Measurements from ENCODE around the gene ITM2B.
A peak's percentile ranks its signal among the peaks of the same experiment; 100 is the strongest.

Gene ITM2B

DNA sequence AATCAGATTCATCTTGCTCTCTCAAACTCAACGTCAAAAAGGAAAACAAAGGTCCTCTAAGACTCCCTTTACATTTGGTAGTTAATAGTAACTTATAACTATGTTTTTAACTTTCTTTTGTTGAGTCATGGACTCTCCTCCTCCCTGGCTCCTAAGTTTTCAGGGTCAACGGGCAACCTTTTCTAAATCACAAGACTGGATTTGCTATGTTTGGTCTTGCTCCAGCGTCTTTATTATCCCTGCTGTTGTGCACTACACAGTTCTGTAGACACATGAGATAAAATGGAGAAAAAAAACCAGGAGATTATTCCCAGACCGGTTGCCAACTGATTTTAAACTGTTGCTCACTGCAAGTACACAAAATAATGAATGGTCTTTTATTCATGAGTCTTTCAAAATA, 1.9 kb upstream of the ITM2B start:
- DNase-seq (ENCODE audit: low read depth), result no peak
- H3K4me3 ChIP-seq (ENCODE audit: low read depth, low read length), result no peak overlapping the region
- TF ChIP-seq, protein P1, sequence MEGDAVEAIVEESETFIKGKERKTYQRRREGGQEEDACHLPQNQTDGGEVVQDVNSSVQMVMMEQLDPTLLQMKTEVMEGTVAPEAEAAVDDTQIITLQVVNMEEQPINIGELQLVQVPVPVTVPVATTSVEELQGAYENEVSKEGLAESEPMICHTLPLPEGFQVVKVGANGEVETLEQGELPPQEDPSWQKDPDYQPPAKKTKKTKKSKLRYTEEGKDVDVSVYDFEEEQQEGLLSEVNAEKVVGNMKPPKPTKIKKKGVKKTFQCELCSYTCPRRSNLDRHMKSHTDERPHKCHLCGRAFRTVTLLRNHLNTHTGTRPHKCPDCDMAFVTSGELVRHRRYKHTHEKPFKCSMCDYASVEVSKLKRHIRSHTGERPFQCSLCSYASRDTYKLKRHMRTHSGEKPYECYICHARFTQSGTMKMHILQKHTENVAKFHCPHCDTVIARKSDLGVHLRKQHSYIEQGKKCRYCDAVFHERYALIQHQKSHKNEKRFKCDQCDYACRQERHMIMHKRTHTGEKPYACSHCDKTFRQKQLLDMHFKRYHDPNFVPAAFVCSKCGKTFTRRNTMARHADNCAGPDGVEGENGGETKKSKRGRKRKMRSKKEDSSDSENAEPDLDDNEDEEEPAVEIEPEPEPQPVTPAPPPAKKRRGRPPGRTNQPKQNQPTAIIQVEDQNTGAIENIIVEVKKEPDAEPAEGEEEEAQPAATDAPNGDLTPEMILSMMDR (IDR thresholded peaks at IDR 0.05; ENCODE audit: low read depth, low read length), result no peak
- no peak for TF ChIP-seq POLR2A (IDR thresholded peaks at IDR 0.05; ENCODE audit: extremely low read depth, insufficient read length)
- TF ChIP-seq MYC (IDR thresholded peaks at IDR 0.05; ENCODE audit: low read depth, low read length), result no peak
- TF ChIP-seq, protein P2, sequence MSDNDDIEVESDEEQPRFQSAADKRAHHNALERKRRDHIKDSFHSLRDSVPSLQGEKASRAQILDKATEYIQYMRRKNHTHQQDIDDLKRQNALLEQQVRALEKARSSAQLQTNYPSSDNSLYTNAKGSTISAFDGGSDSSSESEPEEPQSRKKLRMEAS (IDR thresholded peaks at IDR 0.05; ENCODE audit: low read depth, low read length), result no peak

DNA sequence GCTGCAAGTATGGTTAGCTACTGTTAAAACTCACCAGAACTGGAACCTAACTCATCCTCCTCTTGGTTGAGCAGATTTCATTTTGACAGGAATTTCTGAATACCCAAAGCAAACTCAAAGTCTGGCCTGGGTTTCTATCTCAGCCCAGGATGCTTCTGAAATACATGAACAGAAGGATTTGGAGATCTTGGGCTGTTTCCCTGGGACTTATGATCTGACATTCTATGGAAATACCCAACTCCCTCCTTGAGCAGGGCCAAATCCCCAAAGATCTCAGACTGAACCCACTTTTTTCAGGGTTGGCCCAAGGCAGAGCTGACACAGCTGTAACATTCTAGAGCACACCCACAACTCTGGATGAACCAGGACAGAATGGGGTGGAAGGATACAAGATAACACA, 1.1 kb upstream of the ITM2B start:
- H3K4me3 ChIP-seq (ENCODE audit: low read depth, low read length), result no peak overlapping the region
- no peak for TF ChIP-seq MYC (IDR thresholded peaks at IDR 0.05; ENCODE audit: low read depth, low read length)
- no peak for TF ChIP-seq POLR2A (IDR thresholded peaks at IDR 0.05; ENCODE audit: extremely low read depth, insufficient read length)
- TF ChIP-seq, protein P1 (IDR thresholded peaks at IDR 0.05; ENCODE audit: low read depth, low read length), result no peak
- TF ChIP-seq, protein P2 (IDR thresholded peaks at IDR 0.05; ENCODE audit: low read depth, low read length), result no peak
- DNase-seq (ENCODE audit: low read depth), result no peak

DNA sequence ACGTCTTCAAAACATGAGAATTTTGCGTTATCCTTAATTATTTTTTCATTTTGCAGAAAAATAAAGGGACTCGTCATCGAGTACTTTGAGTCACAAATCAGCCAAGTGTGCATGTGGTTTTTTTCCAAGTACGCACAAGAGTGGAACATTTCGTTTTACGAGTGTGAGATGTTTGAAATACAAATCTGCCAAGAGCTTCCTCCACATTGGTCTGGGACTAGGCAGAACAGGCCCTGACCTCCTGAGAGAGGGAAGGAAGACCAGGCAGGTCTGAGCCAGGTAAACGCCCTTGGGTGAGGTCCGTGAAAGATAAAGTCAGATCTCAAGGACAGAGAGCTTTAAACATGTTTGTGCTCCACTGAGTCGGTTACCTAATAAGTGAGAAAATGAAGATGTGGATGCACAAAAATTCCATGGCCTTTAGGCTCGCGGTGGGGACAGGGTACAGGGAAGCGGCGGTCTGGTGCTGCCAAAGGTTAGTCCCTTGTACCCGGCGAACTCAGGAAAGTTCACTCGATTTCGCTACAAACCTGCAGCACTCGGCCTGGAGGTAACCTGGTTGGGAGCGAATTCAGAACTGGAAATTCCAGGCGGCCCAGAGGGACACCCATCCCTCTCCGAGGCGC, 473 bp upstream of the ITM2B start:
- no peak for DNase-seq (ENCODE audit: low read depth)
- peak overlapping the region; percentile 95 for H3K4me3 ChIP-seq (ENCODE audit: low read depth, low read length)
- no peak for TF ChIP-seq POLR2A (IDR thresholded peaks at IDR 0.05; ENCODE audit: extremely low read depth, insufficient read length)
- TF ChIP-seq MYC (IDR thresholded peaks at IDR 0.05; ENCODE audit: low read depth, low read length), result peak; percentile 21; the same call in 1 of the 2 replicates
- TF ChIP-seq, protein P1 (IDR thresholded peaks at IDR 0.05; ENCODE audit: low read depth, low read length), result no peak

DNA sequence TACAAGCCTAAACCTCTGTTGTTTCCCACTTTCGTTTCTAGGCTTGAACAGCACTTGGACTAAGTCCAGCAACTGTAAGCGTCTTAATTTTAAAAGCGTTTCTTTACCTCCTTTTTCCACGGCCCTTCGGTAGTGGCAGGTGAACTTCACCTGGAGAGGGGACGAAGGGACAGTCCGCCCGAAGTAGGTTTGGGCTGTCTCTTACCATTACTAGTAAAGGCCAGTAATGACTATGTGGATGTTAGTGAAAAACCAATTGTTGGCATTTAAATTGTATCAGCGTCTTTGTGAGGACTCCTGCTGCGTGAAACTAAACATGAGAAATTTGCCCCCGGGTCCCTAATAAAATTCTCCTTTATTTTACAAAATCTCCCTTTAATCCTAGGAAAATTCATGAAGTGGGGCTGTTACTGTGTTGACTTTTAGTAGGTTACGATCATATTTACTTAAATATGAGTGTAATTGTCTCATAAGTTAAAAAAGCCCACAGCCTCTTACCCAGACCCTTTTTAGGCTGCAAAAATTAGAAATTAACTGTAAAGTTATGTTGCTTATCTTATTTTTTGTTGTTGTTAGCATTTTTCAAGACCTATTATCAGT, 983 bp downstream of the ITM2B start:
- DNase-seq (ENCODE audit: low read depth), result no peak
- TF ChIP-seq POLR2A (IDR thresholded peaks at IDR 0.05; ENCODE audit: extremely low read depth, insufficient read length) (no peak), MYC (IDR thresholded peaks at IDR 0.05; ENCODE audit: low read depth, low read length) (no peak)
- TF ChIP-seq, protein P1 (IDR thresholded peaks at IDR 0.05; ENCODE audit: low read depth, low read length), result no peak
- TF ChIP-seq, protein P2 (IDR thresholded peaks at IDR 0.05; ENCODE audit: low read depth, low read length), result no peak
- peak overlapping the region; percentile 95 for H3K4me3 ChIP-seq (ENCODE audit: low read depth, low read length)

GRCh38 chr13:48234566-48235340, 1.7 kb downstream of the ITM2B start:
- H3K4me3 ChIP-seq (ENCODE audit: low read depth, low read length), result peak overlapping the region; percentile 95

More at GRCh38 chr13:48234566-48235340, 1.7 kb downstream of the ITM2B start:
- no peak for DNase-seq (ENCODE audit: low read depth)
- TF ChIP-seq, protein P1 (IDR thresholded peaks at IDR 0.05; ENCODE audit: low read depth, low read length), result no peak
- TF ChIP-seq POLR2A (IDR thresholded peaks at IDR 0.05; ENCODE audit: extremely low read depth, insufficient read length) (no peak), MYC (IDR thresholded peaks at IDR 0.05; ENCODE audit: low read depth, low read length) (no peak)
- TF ChIP-seq, protein P2 (IDR thresholded peaks at IDR 0.05; ENCODE audit: low read depth, low read length), result no peak

Measured in NB4 (cell line).